NCI-H2196 (cell line): Measurements from ENCODE around the gene KRR1.
"Not testable (repeated sequence)": the region's sequence is repeated elsewhere in the genome, so short reads cannot be mapped to it uniquely, and the experiment has no call there.

ENCODE experiments used
- DNase-seq: peaks from one replicate; lab custom pipeline; 2025; ENCODE audit not compliant: unreplicated experiment; lab: John Stamatoyannopoulos, UW

Gene KRR1

GRCh38 chr12:75479963-75480461 is 31.4 kb downstream of the KRR1 start:
- DNase-seq = no peak

- DNase-seq = no peak
Measured at GRCh38 chr12:75478116-75478794, 33.2 kb downstream of the KRR1 start.

- DNase-seq = no peak
Measured at GRCh38 chr12:75477137-75477536, 34.3 kb downstream of the KRR1 start.

GRCh38 chr12:75476071-75476470 is 35.3 kb downstream of the KRR1 start:
- DNase-seq = no peak

- DNase-seq = no peak
Measured at GRCh38 chr12:75474116-75474515, 37.3 kb downstream of the KRR1 start.

- no peak for DNase-seq
Measured at GRCh38 chr12:75471902-75472890, 39.2 kb downstream of the KRR1 start.

GRCh38 chr12:75460204-75460603 is 51.2 kb downstream of the KRR1 start:
- DNase-seq = no peak

GRCh38 chr12:75459755-75460154 is 51.7 kb downstream of the KRR1 start:
- DNase-seq = no peak

GRCh38 chr12:75457866-75458265 is 53.5 kb downstream of the KRR1 start:
- DNase-seq = not testable (repeated sequence)

- no peak for DNase-seq
Measured at GRCh38 chr12:75457191-75457590, 54.2 kb downstream of the KRR1 start.

GRCh38 chr12:75455839-75456238 is 55.6 kb downstream of the KRR1 start:
- no peak for DNase-seq

GRCh38 chr12:75452675-75453330 is 58.6 kb downstream of the KRR1 start:
- DNase-seq = no peak

GRCh38 chr12:75447691-75448393 is 63.6 kb downstream of the KRR1 start:
- DNase-seq = no peak

GRCh38 chr12:75446857-75447256 is 64.6 kb downstream of the KRR1 start:
- no peak for DNase-seq

- not testable (repeated sequence) for DNase-seq
Measured at GRCh38 chr12:75445137-75445507, 66.3 kb downstream of the KRR1 start.

GRCh38 chr12:75444429-75445136 is 66.8 kb downstream of the KRR1 start:
- DNase-seq = no peak

- DNase-seq = no peak
Measured at GRCh38 chr12:75443709-75444108, 67.7 kb downstream of the KRR1 start.

- DNase-seq = not testable (repeated sequence)
Measured at GRCh38 chr12:75442454-75442853, 69.0 kb downstream of the KRR1 start.

- DNase-seq = not testable (repeated sequence)
Measured at GRCh38 chr12:75441687-75442449, 69.5 kb downstream of the KRR1 start.
